Stimulated activated memory B cell treated with anti-CD40 and anti-IgM and Interleukin-4, amounts not matched to agents 10 μg/mL and 1 μg/mL and 100 μg/mL, for 72 hours (primary cell): ENCODE data around the gene SP140.
"Not testable (repeated sequence)": the region's sequence is repeated elsewhere in the genome, so short reads cannot be mapped to it uniquely, and the experiment has no call there.

Experiments used
- ATAC-seq: fragments of 150-1000 bp; cut with Tn5 transposase; 2 replicates; pipeline ENCODE4 v1.10.0; 2021
- H3K27ac Mint-ChIP-seq: one replicate; pipeline ENCODE4 v1.8.0; 2022; ENCODE audit warnings: mild to moderate bottlenecking, mixed read lengths
- H3K27me3 Mint-ChIP-seq: one replicate; pipeline ENCODE4 v1.8.0; 2022; ENCODE audit warnings: mixed read lengths
- H3K36me3 Mint-ChIP-seq: one replicate; pipeline ENCODE4 v1.8.0; 2022; ENCODE audit warnings: mixed read lengths
- H3K4me1 Mint-ChIP-seq: one replicate; pipeline ENCODE4 v1.8.0; 2022; ENCODE audit warnings: mixed read lengths
- H3K4me3 Mint-ChIP-seq: one replicate; pipeline ENCODE4 v1.8.0; 2022; ENCODE audit warnings: mild to moderate bottlenecking, moderate library complexity, mixed read lengths
- H3K9me3 Mint-ChIP-seq: one replicate; pipeline ENCODE4 v1.8.0; 2022; ENCODE audit warnings: mixed read lengths

Gene SP140

DNA sequence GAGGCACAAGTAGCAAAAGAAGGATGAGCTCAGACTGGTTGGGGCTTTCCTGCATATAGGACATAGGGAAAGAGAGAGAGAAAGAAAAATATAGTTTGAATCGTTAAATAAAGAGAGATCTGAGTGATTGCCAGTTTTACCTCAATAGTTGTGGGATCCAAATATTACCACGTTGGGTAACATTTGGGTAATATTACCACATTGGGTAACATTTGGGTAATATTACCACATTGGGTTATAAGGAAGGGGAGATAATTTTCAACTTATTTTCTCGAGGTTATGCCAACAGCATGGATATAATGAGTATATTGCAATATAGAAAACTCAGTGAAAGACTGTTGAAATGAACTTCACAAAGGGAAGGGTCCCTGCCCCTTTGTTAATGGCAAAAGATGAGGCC lies 20.7 kb downstream of the SP140 start:
- Mint-ChIP-seq H3K27ac (no peak overlapping the region), H3K9me3 (no peaks in the 10 kb centered on the region), H3K36me3 (peaks cover 22% of the 10 kb centered on the region), H3K4me3 (no peak overlapping the region), H3K27me3 (no peaks in the 10 kb centered on the region), H3K4me1 (peaks cover 18% of the 10 kb centered on the region)
- no peak for ATAC-seq

DNA sequence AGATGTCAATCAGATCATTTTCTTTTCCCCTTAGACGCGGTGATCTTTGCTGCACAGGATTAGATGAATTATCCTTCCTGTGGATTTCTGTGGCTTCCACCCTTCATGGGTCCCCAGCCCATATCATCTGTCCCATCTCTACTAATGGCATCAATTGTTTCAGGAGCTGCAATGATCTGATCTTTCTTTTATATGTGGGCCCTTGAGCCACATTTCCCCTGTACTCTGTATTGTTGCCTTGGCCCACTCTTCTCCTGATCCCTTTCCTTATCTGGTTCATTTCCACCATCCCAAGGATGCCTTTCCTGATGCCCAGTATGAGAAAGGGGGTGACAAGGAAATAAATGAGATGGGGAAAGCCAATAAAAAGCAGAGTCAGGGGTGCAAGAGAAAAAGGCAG lies 24.7 kb downstream of the SP140 start:
- no peak for ATAC-seq
- Mint-ChIP-seq H3K27me3 (no peaks in the 10 kb centered on the region), H3K9me3 (no peaks in the 10 kb centered on the region), H3K4me1 (no peaks in the 10 kb centered on the region), H3K4me3 (no peak overlapping the region), H3K27ac (no peak overlapping the region), H3K36me3 (no peaks in the 10 kb centered on the region)

DNA sequence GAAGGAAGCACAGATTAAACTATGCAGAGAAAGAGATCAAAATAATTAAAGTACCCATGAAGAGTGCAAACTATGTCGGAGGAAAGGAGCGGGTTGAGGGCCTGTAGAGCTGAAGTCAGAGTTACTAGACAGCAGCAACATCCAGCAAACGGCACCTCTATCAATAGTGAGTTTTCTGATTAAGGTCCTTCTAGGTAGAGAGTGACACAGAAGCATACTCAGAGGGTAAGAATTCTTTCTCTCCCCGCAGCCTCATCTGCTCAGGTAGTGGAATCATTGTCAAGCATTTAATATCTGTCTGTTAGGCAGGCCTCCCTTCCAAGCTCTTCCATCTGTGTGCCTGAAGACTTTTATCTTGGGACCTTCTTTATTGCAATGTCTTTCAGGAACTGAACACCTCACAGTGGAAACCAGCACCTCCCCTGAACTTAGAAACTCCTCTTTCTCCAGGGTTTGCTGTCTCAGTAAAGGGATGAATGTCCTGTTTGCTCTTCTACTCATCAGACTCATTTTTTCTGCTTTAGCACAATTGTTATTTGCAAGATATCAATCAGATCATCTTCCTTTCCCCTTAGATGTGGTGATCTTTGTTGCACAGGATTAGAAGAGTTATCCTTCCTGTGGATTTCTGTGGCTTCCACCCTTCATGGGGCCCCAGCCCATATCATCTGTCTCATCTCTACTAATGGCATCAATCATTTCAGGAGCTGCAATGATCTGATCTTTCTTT lies 28.8 kb downstream of the SP140 start:
- Mint-ChIP-seq H3K27ac (no peak overlapping the region), H3K9me3 (no peaks in the 10 kb centered on the region), H3K36me3 (peaks cover 5% of the 10 kb centered on the region), H3K4me3 (no peak overlapping the region), H3K27me3 (no peaks in the 10 kb centered on the region), H3K4me1 (peaks cover 20% of the 10 kb centered on the region)
- ATAC-seq = no peak

DNA sequence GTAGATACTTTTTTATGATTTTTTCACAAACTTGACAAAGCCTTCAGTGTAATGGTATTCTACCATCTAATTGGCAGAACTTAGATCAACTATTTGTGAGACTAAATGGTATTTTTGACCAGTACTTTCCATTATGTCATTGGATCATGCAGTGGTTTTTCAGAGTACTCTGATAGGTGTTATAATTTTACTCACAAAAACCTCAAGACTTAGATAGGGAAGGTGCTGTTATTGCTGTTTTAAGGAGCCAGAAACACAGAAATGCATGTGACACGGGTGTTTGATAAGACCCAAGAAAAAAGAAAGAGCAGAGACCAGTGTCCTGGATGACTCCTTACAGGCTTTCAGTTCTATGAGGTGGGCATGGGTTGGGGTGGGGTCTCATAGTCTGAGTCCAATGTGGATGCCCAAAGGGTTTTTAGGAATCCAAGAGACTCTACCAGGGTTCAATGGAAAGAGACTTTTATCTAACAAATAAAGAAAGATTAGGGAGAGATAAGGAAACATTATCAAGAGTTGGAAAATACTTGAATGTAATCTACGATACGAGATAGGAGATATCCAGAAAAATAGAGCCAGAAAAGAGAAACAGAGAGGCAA lies 31.3 kb downstream of the SP140 start:
- peaks cover 41% of the 10 kb centered on the region for H3K4me1 Mint-ChIP-seq
- H3K27me3 Mint-ChIP-seq = no peaks in the 10 kb centered on the region
- H3K36me3 Mint-ChIP-seq = peaks cover 28% of the 10 kb centered on the region
- peak overlapping the region; percentile 39 for H3K4me3 Mint-ChIP-seq
- ATAC-seq = peak; percentile 53
- H3K9me3 Mint-ChIP-seq = peaks cover 13% of the 10 kb centered on the region
- peak overlapping the region; percentile 78 for H3K27ac Mint-ChIP-seq

DNA sequence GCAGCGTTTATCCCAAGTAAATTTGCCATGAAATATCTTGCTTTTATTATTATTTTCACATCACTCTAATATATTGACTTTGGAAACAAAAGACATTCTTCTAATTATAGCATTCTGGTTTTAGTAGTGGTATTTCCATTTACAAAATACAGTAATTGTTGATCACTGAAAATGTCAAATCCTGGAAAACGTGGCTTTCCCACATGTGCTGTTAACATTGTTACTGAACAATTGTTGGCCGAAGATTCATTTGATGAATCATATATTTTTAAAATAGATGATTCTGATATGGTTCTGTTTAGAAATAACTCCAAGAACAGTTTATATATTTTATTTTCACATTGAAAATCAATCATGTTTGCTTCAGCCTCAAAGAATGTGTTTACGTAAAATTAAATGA lies 32.9 kb downstream of the SP140 start:
- peak overlapping the region; percentile 78 for H3K27ac Mint-ChIP-seq
- H3K4me1 Mint-ChIP-seq = peaks cover 58% of the 10 kb centered on the region
- H3K4me3 Mint-ChIP-seq = no peak overlapping the region
- H3K27me3 Mint-ChIP-seq = no peaks in the 10 kb centered on the region
- ATAC-seq = no peak
- H3K36me3 Mint-ChIP-seq = peaks cover 45% of the 10 kb centered on the region
- peaks cover 16% of the 10 kb centered on the region for H3K9me3 Mint-ChIP-seq

DNA sequence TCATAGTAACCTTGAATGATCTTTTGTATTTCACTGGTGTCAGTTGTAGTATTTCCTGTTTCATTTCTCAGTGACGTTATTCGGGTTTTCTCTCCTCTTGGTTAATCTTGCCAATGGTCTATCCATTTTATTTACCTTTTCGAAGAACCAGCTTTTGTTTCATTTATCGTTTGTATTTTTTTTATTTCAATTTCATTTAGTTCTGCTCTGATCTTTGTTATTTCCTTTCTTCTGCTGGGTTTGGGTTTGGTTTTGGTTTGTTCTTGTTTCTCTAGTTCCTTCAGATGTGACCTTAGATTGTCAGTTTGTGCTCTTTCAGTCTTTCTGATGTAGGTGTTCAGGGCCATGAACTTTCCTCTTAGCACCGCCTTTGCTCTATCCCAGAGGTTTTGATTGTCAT lies 36.7 kb downstream of the SP140 start:
- H3K9me3 Mint-ChIP-seq = peaks cover 16% of the 10 kb centered on the region
- peak overlapping the region; percentile 54 for H3K4me3 Mint-ChIP-seq
- peaks cover 68% of the 10 kb centered on the region for H3K36me3 Mint-ChIP-seq
- peaks cover 87% of the 10 kb centered on the region for H3K4me1 Mint-ChIP-seq
- no peaks in the 10 kb centered on the region for H3K27me3 Mint-ChIP-seq
- peak overlapping the region; percentile 87 for H3K27ac Mint-ChIP-seq
- no peak for ATAC-seq

DNA sequence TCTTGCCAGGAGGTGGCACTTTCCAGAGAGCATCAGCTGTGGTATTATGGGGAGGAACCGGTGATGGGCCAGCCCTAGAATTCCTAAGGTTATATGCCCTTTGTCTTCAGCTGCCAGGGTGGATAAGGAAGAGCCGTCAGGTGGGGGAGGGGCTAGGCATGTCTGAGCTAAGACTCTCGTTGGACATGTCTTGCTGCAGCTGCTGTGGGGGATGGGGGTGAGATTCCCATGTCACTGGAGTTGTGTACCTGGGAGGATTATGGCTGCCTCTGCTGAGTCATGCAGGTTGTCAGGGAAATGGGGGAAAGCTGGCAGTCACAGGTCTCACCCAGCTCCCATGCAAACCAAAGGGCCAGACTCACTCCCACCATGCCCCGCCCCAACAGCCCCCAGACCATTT lies 39.4 kb downstream of the SP140 start:
- ATAC-seq, H3K27me3 Mint-ChIP-seq, H3K4me3 Mint-ChIP-seq: not testable (repeated sequence)
- Mint-ChIP-seq H3K4me1 (peaks cover 100% of the 10 kb centered on the region), H3K36me3 (peaks cover 72% of the 10 kb centered on the region), H3K27ac (peak overlapping the region; percentile 87), H3K9me3 (peaks cover 16% of the 10 kb centered on the region)

DNA sequence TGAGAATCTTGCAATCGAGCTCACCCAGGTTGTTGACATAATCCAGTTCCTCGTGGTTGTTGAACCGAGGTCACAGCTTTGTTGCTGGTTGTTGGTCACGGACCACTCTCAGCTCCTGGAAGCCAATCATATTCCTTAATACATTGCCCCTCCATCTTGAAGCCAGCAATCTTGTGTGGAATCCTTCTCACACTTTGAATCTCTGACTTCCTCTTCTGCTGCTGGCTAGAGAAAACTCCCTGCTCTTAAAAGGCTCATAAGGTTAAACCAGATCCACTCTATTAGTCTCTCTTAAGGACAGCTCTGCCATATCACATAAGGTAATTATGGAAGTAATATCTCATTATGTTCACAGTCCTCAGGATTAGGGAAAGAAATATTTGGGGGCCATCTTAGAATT lies 41.1 kb downstream of the SP140 start:
- Mint-ChIP-seq H3K9me3 (peaks cover 3% of the 10 kb centered on the region), H3K27me3 (no peaks in the 10 kb centered on the region), H3K4me1 (peaks cover 100% of the 10 kb centered on the region), H3K27ac (peak overlapping the region; percentile 87), H3K36me3 (peaks cover 72% of the 10 kb centered on the region), H3K4me3 (no peak overlapping the region)
- peak; percentile 35 for ATAC-seq

DNA sequence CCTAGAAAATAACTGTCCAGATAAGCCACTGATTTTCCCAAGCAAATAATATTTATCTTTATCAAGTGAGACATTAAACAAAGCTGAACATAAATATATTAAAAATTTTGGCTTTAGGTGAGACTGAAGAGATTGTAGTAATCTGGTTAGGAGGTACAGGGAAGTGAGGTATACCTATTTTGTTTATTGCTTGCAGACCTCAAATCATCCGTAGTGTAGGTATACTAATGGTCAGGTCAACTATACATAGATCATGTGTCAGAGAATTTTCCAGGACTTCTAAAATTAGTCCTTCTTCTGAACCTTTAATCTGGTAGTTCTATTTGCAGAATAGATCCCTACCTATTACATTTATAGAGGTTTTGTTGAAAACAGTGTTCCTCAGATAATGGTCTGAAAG lies 41.5 kb downstream of the SP140 start:
- H3K27me3 Mint-ChIP-seq = no peaks in the 10 kb centered on the region
- H3K9me3 Mint-ChIP-seq = peaks cover 3% of the 10 kb centered on the region
- peaks cover 72% of the 10 kb centered on the region for H3K36me3 Mint-ChIP-seq
- peak; percentile 58 for ATAC-seq
- H3K27ac Mint-ChIP-seq = peak overlapping the region; percentile 87
- no peak overlapping the region for H3K4me3 Mint-ChIP-seq
- peaks cover 98% of the 10 kb centered on the region for H3K4me1 Mint-ChIP-seq

DNA sequence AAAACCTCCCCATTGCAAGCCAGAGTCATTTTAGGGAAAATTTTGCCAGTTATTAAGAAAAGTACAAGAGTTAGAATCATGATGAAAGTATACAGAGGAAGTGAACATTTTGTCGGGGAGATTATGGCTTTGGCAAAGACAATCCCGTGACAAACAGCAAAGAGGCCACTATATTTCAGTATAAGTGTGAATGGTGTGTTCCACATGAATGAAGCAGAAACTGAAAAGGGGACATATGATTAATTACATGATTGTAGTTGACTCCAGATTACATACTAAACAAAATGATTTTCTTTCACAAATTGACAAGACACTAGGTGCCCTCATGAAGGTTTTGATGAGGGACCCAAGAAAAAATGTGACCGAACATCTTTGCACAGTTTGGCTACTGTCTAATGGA lies 42.0 kb downstream of the SP140 start:
- H3K4me3 Mint-ChIP-seq = peak overlapping the region; percentile 35
- H3K27ac Mint-ChIP-seq = peak overlapping the region; percentile 87
- H3K27me3 Mint-ChIP-seq = no peaks in the 10 kb centered on the region
- ATAC-seq = peak; percentile 90
- H3K4me1 Mint-ChIP-seq = peaks cover 96% of the 10 kb centered on the region
- no peaks in the 10 kb centered on the region for H3K9me3 Mint-ChIP-seq
- H3K36me3 Mint-ChIP-seq = peaks cover 72% of the 10 kb centered on the region

DNA sequence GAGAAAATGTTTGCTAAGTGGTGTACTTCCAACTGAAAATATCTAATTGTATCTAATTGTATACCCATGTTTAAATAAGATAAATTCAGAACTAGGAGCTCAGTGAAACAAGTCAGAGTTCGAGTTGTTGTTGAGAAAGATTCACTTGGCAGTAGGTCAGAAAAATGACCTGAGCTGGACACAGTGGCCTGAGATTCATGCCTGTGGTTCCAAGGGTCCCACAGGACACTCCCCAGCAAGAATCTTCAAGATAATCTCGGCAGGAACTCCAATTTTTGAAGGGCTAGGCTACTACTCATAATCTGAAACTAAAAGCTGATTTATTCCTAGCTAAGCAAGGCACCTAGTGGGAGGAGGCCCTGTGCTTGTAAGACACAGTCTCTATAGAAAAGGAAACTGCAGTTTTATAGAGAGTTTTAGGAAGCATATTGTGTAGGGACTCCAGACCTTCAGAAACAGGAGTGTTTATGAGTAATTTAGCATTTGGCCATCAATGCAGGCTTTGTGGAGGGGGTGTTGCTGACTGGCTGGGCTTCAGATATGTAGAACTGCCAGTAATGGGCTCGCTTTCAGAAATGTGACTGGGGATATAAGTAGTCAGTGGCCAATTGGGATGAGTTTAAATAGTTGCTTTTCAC lies 43.2 kb downstream of the SP140 start:
- Mint-ChIP-seq H3K27me3 (no peaks in the 10 kb centered on the region), H3K36me3 (peaks cover 72% of the 10 kb centered on the region), H3K4me3 (peak overlapping the region; percentile 59), H3K4me1 (peaks cover 87% of the 10 kb centered on the region), H3K27ac (peak overlapping the region; percentile 87), H3K9me3 (peaks cover 2% of the 10 kb centered on the region)
- ATAC-seq = peak; percentile 64

DNA sequence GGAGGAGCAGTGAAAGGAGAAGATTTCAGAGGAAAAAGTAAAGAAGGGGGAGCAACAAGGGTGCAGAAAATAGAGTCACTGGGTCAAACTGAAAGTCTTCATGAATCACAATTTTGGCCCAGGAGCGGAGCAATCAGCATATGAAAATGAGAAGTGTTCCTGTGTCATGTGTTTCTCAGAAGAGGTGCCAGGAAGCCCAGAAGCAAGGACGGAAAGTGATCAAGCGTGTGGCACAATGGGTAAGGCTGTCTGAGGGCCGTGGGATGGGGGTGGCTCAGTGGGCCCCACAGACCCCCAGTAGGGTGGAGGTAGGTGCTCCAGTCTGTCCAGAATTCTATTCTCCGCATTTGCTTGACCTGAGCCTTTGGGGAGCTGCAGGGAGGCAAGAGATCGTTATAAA lies 44.2 kb downstream of the SP140 start:
- Mint-ChIP-seq H3K4me1 (peaks cover 77% of the 10 kb centered on the region), H3K36me3 (peaks cover 68% of the 10 kb centered on the region), H3K27ac (peak overlapping the region; percentile 87)

DNA sequence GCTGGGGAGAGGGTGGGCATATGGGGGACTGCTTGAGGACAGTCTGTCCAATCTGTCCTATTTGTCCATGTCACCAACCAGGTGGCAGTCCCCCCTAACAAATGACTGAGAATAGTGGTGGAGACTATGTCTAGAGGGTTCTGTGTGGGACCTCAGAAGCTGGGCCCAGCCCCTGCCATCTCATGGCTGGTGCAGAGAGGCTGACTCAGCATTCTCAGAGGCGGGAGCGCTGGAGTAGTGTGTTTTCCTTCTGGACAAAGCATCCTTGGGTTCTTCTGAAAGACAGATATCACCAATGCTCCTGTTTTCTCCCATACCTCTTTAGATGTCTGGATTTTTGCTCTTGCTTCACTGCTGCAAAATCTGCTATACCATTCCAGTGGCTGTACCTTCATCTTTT lies 57.4 kb downstream of the SP140 start:
- H3K4me1 Mint-ChIP-seq = peaks cover 25% of the 10 kb centered on the region
- peak overlapping the region; percentile 62 for H3K27ac Mint-ChIP-seq
- ATAC-seq = no peak
- no peaks in the 10 kb centered on the region for H3K27me3 Mint-ChIP-seq
- H3K36me3 Mint-ChIP-seq = peaks cover 65% of the 10 kb centered on the region
- no peak overlapping the region for H3K4me3 Mint-ChIP-seq
- no peaks in the 10 kb centered on the region for H3K9me3 Mint-ChIP-seq

More for the DNA sequence above, 44.2 kb downstream of the SP140 start:
- Mint-ChIP-seq H3K9me3 (peaks cover 2% of the 10 kb centered on the region), H3K27me3 (no peaks in the 10 kb centered on the region), H3K4me3 (peak overlapping the region; percentile 61)
- peak; percentile 77 for ATAC-seq

DNA sequence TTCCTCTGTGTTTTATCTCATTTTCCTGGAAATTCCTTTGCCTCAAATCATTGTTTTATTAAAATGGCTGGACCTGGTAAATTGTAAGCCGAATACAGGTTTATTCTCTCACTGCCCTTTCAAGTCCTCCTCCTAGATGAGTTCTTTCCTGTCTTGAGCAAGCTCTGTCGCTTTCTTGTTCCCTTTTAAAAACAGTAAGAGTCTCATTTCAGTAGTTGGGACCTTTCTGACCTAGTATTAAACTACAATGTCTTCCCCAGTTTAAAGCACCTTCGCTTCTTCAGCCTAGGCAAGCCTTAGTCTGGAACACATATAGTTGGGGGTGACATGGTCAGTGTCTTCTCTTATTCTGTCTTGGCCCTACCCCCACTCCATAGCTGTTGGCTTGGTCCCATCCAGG lies 60.5 kb downstream of the SP140 start:
- peak; percentile 62 for ATAC-seq
- Mint-ChIP-seq H3K4me1 (peaks cover 22% of the 10 kb centered on the region), H3K36me3 (peaks cover 65% of the 10 kb centered on the region), H3K9me3 (peaks cover 4% of the 10 kb centered on the region), H3K27ac (peak overlapping the region; percentile 63), H3K4me3 (no peak overlapping the region), H3K27me3 (no peaks in the 10 kb centered on the region)

DNA sequence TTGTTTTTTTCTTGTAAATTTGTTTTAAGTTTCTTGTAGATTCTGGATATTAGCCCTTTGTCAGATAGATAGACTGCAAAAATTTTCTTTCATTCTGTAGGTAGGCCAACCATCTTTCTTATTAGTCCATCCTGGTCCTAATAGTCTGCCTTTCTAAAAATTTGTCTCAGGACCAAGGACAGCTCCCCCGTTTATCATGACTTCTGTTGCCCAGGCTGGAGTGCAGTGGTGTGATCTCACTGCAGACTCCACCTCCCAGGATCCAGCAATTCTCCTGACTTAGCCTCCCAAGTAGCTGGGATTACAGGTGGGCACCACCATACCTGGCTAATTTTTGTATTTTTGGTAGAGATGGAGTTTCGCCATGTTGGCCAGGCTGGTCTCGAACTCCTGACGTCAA lies 63.8 kb downstream of the SP140 start:
- not testable (repeated sequence) for ATAC-seq, H3K27me3 Mint-ChIP-seq, H3K9me3 Mint-ChIP-seq, H3K4me3 Mint-ChIP-seq
- peaks cover 69% of the 10 kb centered on the region for H3K36me3 Mint-ChIP-seq
- H3K27ac Mint-ChIP-seq = peak overlapping the region; percentile 76
- H3K4me1 Mint-ChIP-seq = peaks cover 22% of the 10 kb centered on the region

DNA sequence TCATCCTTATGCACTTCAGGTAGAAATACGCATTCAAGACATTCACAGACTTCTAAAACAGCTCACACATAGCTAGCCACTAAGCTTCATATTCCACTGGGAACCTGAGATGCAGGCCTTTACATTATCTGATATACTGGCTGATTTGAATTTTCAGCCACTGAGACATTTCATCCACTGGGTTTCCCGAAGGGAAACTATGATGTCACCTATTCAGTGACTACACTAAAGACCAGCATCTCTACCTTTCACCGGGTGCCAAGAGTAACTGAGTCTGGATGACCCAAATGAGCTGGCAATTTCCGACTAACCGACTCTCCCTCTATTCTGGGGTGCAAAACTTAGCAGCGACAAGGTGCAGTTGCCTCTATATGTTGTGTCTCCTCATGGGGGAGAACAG lies 69.7 kb downstream of the SP140 start:
- Mint-ChIP-seq H3K36me3 (peaks cover 82% of the 10 kb centered on the region), H3K4me1 (peaks cover 3% of the 10 kb centered on the region), H3K4me3 (no peak overlapping the region), H3K9me3 (no peaks in the 10 kb centered on the region), H3K27me3 (no peaks in the 10 kb centered on the region), H3K27ac (peak overlapping the region; percentile 57)
- no peak for ATAC-seq
